Prostate gland (tissue), 2 donors: ENCODE results near the gene POU3F3. TPM values are rescaled to one million over a fixed set of nuclear protein-coding genes. Genes with fewer than 3 reads are reported as not detected.

Source experiments
- DNase-seq: peaks from one replicate; pipeline ENCODE4 v3.0.0-alpha.2; 2019; ENCODE audit warnings: low spot score
- H3K27ac ChIP-seq, 2 donors: fragments of 200-600 bp; sonication (generic); 2 replicates each; pipeline ENCODE4 v1.5.1; 2017 to 2019
- H3K27me3 ChIP-seq: fragments of 200-600 bp; sonication (generic); replicated peaks from 2 replicates; pipeline ENCODE4 v1.5.1; 2019; ENCODE audit not compliant: insufficient read depth
- H3K36me3 ChIP-seq, 2 donors: fragments of 200-600 bp; sonication (generic); 1 replicate in 1 of 2; 2 replicates in 1 of 2; pipeline versions ENCODE4 v1.5.1 to v1.8.1; 2017 to 2019
- H3K4me1 ChIP-seq: fragments of 200-600 bp; sonication (generic); replicated peaks from 2 replicates; pipeline ENCODE4 v1.5.1; 2019
- H3K4me3 ChIP-seq, 2 donors: fragments of 200-600 bp; sonication (generic); 2 replicates each; pipeline ENCODE4 v1.5.1; 2017 to 2019
- H3K9me3 ChIP-seq: fragments of 200-600 bp; sonication (generic); 2 replicates; pipeline ENCODE4 v1.5.1; 2017
- CTCF ChIP-seq, 4 experiments: fragments of 200-600 bp in 2 of 4; fragments of 450-650 bp in 2 of 4; sonication (generic) in 2 of 4; IDR thresholded peaks; 1 replicate in 3 of 4; 2 replicates in 1 of 4; pipeline ENCODE4 v1.5.1; 2016 to 2019; ENCODE audit warnings: antibody characterized with exemption in 4 of 4, mild to moderate bottlenecking in 2 of 4, moderate library complexity in 2 of 4
- POLR2A ChIP-seq: fragments of 450-650 bp; IDR thresholded peaks from one replicate; pipeline ENCODE4 v1.6.1; 2016; ENCODE audit warnings: antibody characterized with exemption, mild to moderate bottlenecking
- POLR2AphosphoS5 ChIP-seq: sonication (generic); formaldehyde crosslinking; IDR thresholded peaks from one replicate; pipeline ENCODE4 v1.6.1; 2017; ENCODE audit warnings: antibody characterized with exemption
- WGBS: methylation state at CpG from one replicate; pipeline ENCODE4 v1.1.5; 2018; 5-methylcytosine and 5-hydroxymethylcytosine counted together
- intact Hi-C: fragments of 100-400 bp; cut with DNase I; formaldehyde crosslinking; loops from one replicate; pipeline ENCODE4 v1.14.2; 2022
- total RNA-seq, 2 donors: library from RNA; depleted of rRNA; stranded (reverse); fragments of >200 nt; gene quantifications; one replicate each; pipeline ENCODE4 v1.1.0, GENCODE V29; 2016

The POU3F3 gene
- total RNA-seq, 2 donors from 2014 or later: 2.2 TPM; not detected in 1

GRCh38 chr2:104874230-104874629 is 20.3 kb downstream of the POU3F3 start:
- TF ChIP-seq CTCF (IDR thresholded peaks at IDR 0.05): no peak
- TF ChIP-seq POLR2A: no peak
- no peak for TF ChIP-seq POLR2AphosphoS5
- Histone ChIP-seq H3K27me3 (peaks cover 15% of the 10 kb centered on the region), H3K4me1 (peaks cover 5% of the 10 kb centered on the region), H3K4me3 (no peak overlapping the region), H3K27ac (no peak overlapping the region), H3K36me3 (no peaks in the 10 kb centered on the region), H3K9me3 (no peaks in the 10 kb centered on the region)
- intact Hi-C loops: no loop called here
- no peak for DNase-seq
- 71% methylated on average over 6 of the region's 6 CpGs for WGBS

- 84% methylated on average over 1 of the region's 1 CpG for WGBS
Observed at GRCh38 chr2:104875262-104875661, 21.3 kb downstream of the POU3F3 start.

GRCh38 chr2:104876606-104877570 is 23.0 kb downstream of the POU3F3 start:
- Histone ChIP-seq H3K36me3 (no peaks in the 10 kb centered on the region), H3K9me3 (no peaks in the 10 kb centered on the region), H3K27ac (no peak overlapping the region), H3K4me3 (no peak overlapping the region), H3K4me1 (peaks cover 5% of the 10 kb centered on the region), H3K27me3 (peaks cover 9% of the 10 kb centered on the region)
- no peak for DNase-seq
- intact Hi-C loops: no loop called here
- WGBS: 54% methylated on average over 14 of the region's 14 CpGs
- TF ChIP-seq CTCF (IDR thresholded peaks at IDR 0.05) (no peak), POLR2A (no peak)

More at GRCh38 chr2:104875262-104875661, 21.3 kb downstream of the POU3F3 start:
- H3K27ac ChIP-seq: no peak overlapping the region
- H3K4me3 ChIP-seq: no peak overlapping the region
- no peaks in the 10 kb centered on the region for H3K36me3 ChIP-seq
- intact Hi-C loops: no loop called here
- peaks cover 15% of the 10 kb centered on the region for H3K27me3 ChIP-seq
- TF ChIP-seq POLR2A (no peak), POLR2AphosphoS5 (no peak), CTCF (IDR thresholded peaks at IDR 0.05) (no peak)
- DNase-seq: no peak
- peaks cover 5% of the 10 kb centered on the region for H3K4me1 ChIP-seq
- no peaks in the 10 kb centered on the region for H3K9me3 ChIP-seq

DNA sequence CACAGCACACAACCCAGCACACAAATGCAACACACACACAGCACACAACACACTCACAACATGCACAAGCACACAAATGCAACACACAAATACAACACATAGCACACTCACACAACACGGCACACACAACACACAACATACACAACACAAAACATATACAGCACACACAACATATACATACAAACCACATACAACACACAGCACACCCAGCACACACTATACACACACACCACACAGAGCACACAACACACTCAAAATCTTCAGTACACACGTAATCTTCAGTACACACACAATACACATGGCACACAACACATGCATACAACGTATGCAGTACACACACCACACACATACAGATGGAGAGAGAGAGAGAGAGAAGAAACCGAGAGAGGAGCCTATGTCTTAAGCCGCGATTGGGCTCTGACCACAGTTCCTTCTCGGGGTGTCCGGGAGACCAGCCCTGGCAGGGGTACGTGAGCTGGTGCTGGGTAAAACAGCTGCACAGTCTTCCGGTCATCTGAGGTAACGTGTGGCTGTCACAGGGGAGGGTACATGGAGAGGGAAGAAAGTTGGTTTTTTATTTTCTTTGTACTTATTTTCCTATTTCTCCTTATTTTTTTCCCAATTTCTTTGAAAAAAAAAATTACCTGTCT is 25.1 kb downstream of the POU3F3 start:
- Histone ChIP-seq H3K36me3 (no peaks in the 10 kb centered on the region), H3K4me3 (no peak overlapping the region), H3K4me1 (no peaks in the 10 kb centered on the region), H3K27me3 (peaks cover 10% of the 10 kb centered on the region), H3K27ac (no peak overlapping the region), H3K9me3 (no peaks in the 10 kb centered on the region)
- no peak for DNase-seq
- WGBS: 88% methylated on average over 11 of the region's 11 CpGs
- no peak for TF ChIP-seq POLR2AphosphoS5
- TF ChIP-seq CTCF (IDR thresholded peaks at IDR 0.05): no peak
- TF ChIP-seq POLR2A: no peak
- intact Hi-C loops: no loop called here
